GM23248 (cell line): ENCODE results near the gene PPID. TPM values are rescaled to one million over a fixed set of nuclear protein-coding genes. Genes with fewer than 3 reads are reported as not detected.

Experiments used
- DNase-seq: peaks from one replicate; pipeline ENCODE4 v3.0.0-alpha.2; 2015
- H2AFZ ChIP-seq: fragments of 200-600 bp; sonication (generic); 2 replicates; pipeline ENCODE4 v1.6.1; 2016; ENCODE audit warnings: antibody characterized with exemption
- H3F3A ChIP-seq: fragments of 200-600 bp; sonication (generic); 2 replicates; pipeline ENCODE4 v1.6.1; 2016; ENCODE audit warnings: mild to moderate bottlenecking, antibody characterized with exemption, mixed run types; ENCODE audit not compliant: insufficient read depth
- H3K27ac ChIP-seq: fragments of 200-600 bp; sonication (generic); 2 replicates; pipeline ENCODE4 v1.5.1; 2016; ENCODE audit warnings: mild to moderate bottlenecking
- H3K27me3 ChIP-seq: fragments of 200-600 bp; sonication (generic); replicated peaks from 2 replicates; pipeline ENCODE4 v1.6.1; 2016; ENCODE audit warnings: mild to moderate bottlenecking; ENCODE audit not compliant: insufficient read depth
- H3K36me3 ChIP-seq: fragments of 200-600 bp; sonication (generic); 2 replicates; pipeline ENCODE4 v1.6.1; 2016; ENCODE audit warnings: low read depth, mild to moderate bottlenecking
- H3K4me1 ChIP-seq: fragments of 200-600 bp; sonication (generic); 2 replicates; pipeline ENCODE4 v1.6.1; 2016; ENCODE audit warnings: mild to moderate bottlenecking; ENCODE audit not compliant: insufficient read depth
- H3K4me2 ChIP-seq: fragments of 200-600 bp; sonication (generic); one replicate; pipeline ENCODE4 v1.6.1; 2016; ENCODE audit warnings: mild to moderate bottlenecking; ENCODE audit not compliant: unreplicated experiment
- H3K4me3 ChIP-seq: fragments of 200-600 bp; sonication (generic); 2 replicates; pipeline ENCODE4 v1.5.1; 2016; ENCODE audit warnings: mild to moderate bottlenecking
- H3K79me2 ChIP-seq: fragments of 200-600 bp; sonication (generic); 2 replicates; pipeline ENCODE4 v1.6.1; 2016; ENCODE audit warnings: mild to moderate bottlenecking; ENCODE audit not compliant: insufficient read depth
- H3K9ac ChIP-seq: fragments of 200-600 bp; sonication (generic); 2 replicates; pipeline ENCODE4 v1.6.1; 2016; ENCODE audit warnings: mild to moderate bottlenecking
- H3K9me2 ChIP-seq: fragments of 200-600 bp; sonication (generic); 2 replicates; pipeline ENCODE4 v1.6.1; 2016; ENCODE audit warnings: mixed run types, mild to moderate bottlenecking, moderate library complexity; ENCODE audit not compliant: insufficient read depth
- H3K9me3 ChIP-seq: fragments of 200-600 bp; sonication (generic); one replicate; pipeline ENCODE4 v1.6.1; 2017; ENCODE audit warnings: low read depth
- H4K20me1 ChIP-seq: fragments of 200-600 bp; sonication (generic); 2 replicates; pipeline ENCODE4 v1.6.0; 2016; ENCODE audit not compliant: insufficient read depth
- EZH2 ChIP-seq: fragments of 200-600 bp; sonication (generic); IDR thresholded peaks from 2 replicates; pipeline ENCODE4 v1.6.1; 2018; ENCODE audit warnings: antibody characterized with exemption, mild to moderate bottlenecking; ENCODE audit not compliant: insufficient read depth, poor library complexity, severe bottlenecking
- EZH2phosphoT487 ChIP-seq: fragments of 200-600 bp; sonication (generic); IDR thresholded peaks from 2 replicates; pipeline ENCODE4 v1.6.1; 2018; ENCODE audit warnings: antibody characterized with exemption, moderate library complexity, mild to moderate bottlenecking, low read depth; ENCODE audit not compliant: insufficient read depth
- WGBS, 2 experiments: methylation state at CpG; one replicate each; pipeline ENCODE4 v1.1.6; 2015 to 2017; ENCODE audit warnings: low lambda C conversion rate in 2 of 2, low coverage in 1 of 2; ENCODE audit errors: missing lambda C conversion rate in 2 of 2; 5-methylcytosine and 5-hydroxymethylcytosine counted together
- in situ Hi-C: fragments of 300-500 bp; cut with MboI; formaldehyde crosslinking; loops from 2 replicates; pipeline ENCODE4 v1.15.0; 2020
- polyA plus RNA-seq: library from polyadenylated mRNA; unstranded; fragments of >200 nt; fragmentation: Nextera tagmentation; extraction: Ambion mirVana; gene quantifications from 2 replicates; pipeline ENCODE4 v1.2.1, GENCODE V29; 2016
- total RNA-seq: library from RNA; depleted of rRNA; stranded (reverse); fragments of >200 nt; shearing (Covaris generic); gene quantifications from 2 replicates; pipeline ENCODE4 v1.2.3, GENCODE V29; 2014

Gene PPID
- total and polyA plus RNA-seq, 2 experiments from 2014 or later = 29.1 to 37.0 TPM

DNA sequence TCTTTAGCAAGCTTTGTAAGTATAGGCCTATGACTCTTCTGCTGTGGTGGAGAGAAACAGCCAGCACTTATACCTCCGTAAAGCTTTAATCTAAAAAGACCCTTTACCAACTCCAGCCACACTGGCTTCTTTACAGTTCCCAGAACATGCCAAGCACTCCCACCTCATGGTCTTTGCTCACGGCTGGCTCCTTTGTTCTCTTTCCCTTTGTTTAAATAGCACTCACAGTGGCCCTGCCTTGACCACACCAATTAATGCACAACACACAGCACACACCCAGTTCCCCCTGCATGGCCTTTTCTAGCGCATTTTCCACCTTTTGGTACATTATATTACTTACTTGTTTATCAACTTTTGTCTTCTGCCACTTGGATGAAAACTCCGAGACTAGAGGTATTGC is 18.9 kb downstream of the PPID start:
- Histone ChIP-seq H4K20me1 (no peaks in the 10 kb centered on the region), H3K9me2 (no peaks in the 10 kb centered on the region), H3K4me3 (no peak overlapping the region), H3K9me3 (no peaks in the 10 kb centered on the region), H3K9ac (no peak overlapping the region), H3K36me3 (peaks cover 19% of the 10 kb centered on the region; the same call in 1 of the 2 replicates), H2AFZ (no peak overlapping the region), H3K27me3 (no peaks in the 10 kb centered on the region), H3K27ac (no peak overlapping the region), H3K4me1 (no peaks in the 10 kb centered on the region), H3K79me2 (no peaks in the 10 kb centered on the region), H3F3A (peaks cover 3% of the 10 kb centered on the region; the same call in 1 of the 2 replicates), H3K4me2 (no peak overlapping the region)
- no peak for DNase-seq
- in situ Hi-C loops = no loop called here
- TF ChIP-seq EZH2 = no peak
- TF ChIP-seq EZH2phosphoT487 = no peak
- WGBS, 2 experiments = 87 to 91% methylated on average over 4 of the region's 4 CpGs

DNA sequence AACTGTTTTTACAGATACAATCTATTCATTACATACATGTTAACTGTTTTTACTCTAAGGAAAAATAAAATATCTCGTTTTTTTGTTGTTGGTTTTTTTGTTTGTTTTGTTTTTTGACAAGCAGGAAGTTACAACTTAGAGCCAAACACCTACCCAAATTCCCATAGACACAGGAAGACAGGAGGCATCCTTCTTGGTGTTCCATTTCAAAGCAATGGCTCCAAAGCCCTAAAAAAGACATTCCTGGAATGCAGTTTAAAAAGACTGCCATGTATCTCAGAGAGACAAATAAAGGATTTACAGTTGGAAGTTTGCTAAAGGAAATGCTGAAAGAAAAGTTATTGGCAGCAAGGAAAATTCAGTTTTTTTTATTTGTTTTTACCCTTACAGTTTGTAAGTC is 34.4 kb downstream of the PPID start:
- H3F3A ChIP-seq = no peaks in the 10 kb centered on the region
- no peaks in the 10 kb centered on the region for H3K27me3 ChIP-seq
- H2AFZ ChIP-seq = no peak overlapping the region
- H3K9ac ChIP-seq = no peak overlapping the region
- in situ Hi-C loops = no loop called here
- H3K4me3 ChIP-seq = no peak overlapping the region
- no peak overlapping the region for H3K4me2 ChIP-seq
- H3K36me3 ChIP-seq = peaks cover 7% of the 10 kb centered on the region; the same call in 1 of the 2 replicates
- 67 to 83% methylated on average over 1 of the region's 1 CpG for WGBS, 2 experiments
- no peaks in the 10 kb centered on the region for H3K9me2 ChIP-seq
- H3K79me2 ChIP-seq = no peaks in the 10 kb centered on the region
- DNase-seq = no peak
- TF ChIP-seq EZH2phosphoT487 (no peak), EZH2 (no peak)
- no peaks in the 10 kb centered on the region for H3K4me1 ChIP-seq
- no peaks in the 10 kb centered on the region for H4K20me1 ChIP-seq
- H3K9me3 ChIP-seq = no peaks in the 10 kb centered on the region
- H3K27ac ChIP-seq = no peak overlapping the region

DNA sequence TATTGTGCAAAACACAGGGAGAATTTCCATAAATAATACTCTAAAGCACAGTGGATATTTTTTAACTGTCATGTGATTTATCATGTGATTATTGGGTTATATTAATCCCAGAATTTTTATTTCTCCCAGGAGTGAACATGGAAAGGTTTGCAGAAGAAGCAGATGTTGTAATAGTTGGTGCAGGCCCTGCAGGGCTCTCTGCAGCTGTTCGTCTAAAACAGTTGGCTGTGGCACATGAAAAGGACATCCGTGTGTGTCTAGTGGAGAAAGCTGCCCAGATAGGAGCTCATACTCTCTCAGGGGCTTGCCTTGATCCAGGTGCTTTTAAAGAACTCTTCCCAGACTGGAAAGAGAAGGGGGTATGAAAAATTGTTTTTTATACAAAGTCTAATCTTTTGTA is 41.1 kb downstream of the PPID start:
- DNase-seq = no peak
- Histone ChIP-seq H3K9me3 (no peaks in the 10 kb centered on the region), H3K27ac (no peak overlapping the region), H3K9ac (no peak overlapping the region), H3K4me1 (no peaks in the 10 kb centered on the region), H3K4me3 (no peak overlapping the region), H3K4me2 (no peak overlapping the region), H2AFZ (no peak overlapping the region), H3F3A (no peaks in the 10 kb centered on the region), H3K79me2 (peaks cover 15% of the 10 kb centered on the region; the same call in 1 of the 2 replicates), H3K27me3 (no peaks in the 10 kb centered on the region), H4K20me1 (no peaks in the 10 kb centered on the region), H3K9me2 (no peaks in the 10 kb centered on the region), H3K36me3 (no peaks in the 10 kb centered on the region)
- in situ Hi-C loops = no loop called here
- 23 to 24% methylated on average over 2 of the region's 2 CpGs for WGBS, 2 experiments
- no peak for TF ChIP-seq EZH2phosphoT487
- TF ChIP-seq EZH2 = no peak

DNA sequence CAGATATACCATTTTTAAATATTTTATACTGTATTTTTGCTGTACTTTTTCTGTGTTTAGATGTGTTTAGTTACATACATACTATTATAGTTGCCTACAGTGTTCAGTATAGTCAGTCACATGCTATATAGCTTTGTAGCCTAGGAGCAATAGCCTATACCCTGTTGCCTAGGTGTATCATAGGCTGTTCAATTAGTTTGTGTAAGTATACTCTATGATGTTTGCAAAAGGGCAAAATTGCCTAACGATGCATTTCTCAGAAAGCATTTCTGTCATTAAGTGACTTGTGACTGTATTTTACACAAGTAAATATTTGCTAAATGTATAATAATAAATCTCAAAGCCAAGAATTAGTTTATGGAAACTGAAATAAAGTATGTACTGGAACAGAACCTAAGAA is 41.6 kb downstream of the PPID start:
- Histone ChIP-seq H3K36me3 (no peaks in the 10 kb centered on the region), H3K4me3 (no peak overlapping the region), H3K9ac (no peak overlapping the region), H3F3A (no peaks in the 10 kb centered on the region), H3K79me2 (peaks cover 19% of the 10 kb centered on the region), H2AFZ (no peak overlapping the region), H3K9me3 (no peaks in the 10 kb centered on the region), H3K4me2 (no peak overlapping the region), H4K20me1 (no peaks in the 10 kb centered on the region), H3K9me2 (no peaks in the 10 kb centered on the region), H3K27me3 (no peaks in the 10 kb centered on the region), H3K27ac (no peak overlapping the region), H3K4me1 (no peaks in the 10 kb centered on the region)
- TF ChIP-seq EZH2 (no peak), EZH2phosphoT487 (no peak)
- in situ Hi-C loops = no loop called here
- no peak for DNase-seq
- 83 to 86% methylated on average over 1 of the region's 1 CpG for WGBS, 2 experiments

DNA sequence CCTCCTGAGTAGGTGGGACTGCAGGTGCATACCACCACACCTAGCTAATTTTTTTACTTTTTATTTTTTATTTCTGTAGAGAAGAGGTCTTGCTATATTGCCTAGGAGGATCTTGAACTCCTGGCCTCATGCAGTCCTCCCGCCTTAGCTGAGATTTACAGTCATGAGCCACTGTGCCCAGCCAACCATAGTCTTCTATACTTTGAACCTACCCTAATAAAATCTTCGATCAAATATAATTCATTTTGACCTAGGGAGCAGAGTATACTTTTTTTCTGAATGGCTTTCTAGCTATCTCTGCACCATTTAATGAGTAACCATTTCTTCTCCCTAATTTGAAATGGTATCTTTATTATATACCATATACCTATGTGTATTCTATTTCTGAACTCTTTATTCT is 44.4 kb downstream of the PPID start:
- H3K9me2 ChIP-seq = no peaks in the 10 kb centered on the region
- no peaks in the 10 kb centered on the region for H4K20me1 ChIP-seq
- H3K27me3 ChIP-seq = no peaks in the 10 kb centered on the region
- H3K9me3 ChIP-seq = no peaks in the 10 kb centered on the region
- TF ChIP-seq EZH2 (no peak), EZH2phosphoT487 (no peak)
- in situ Hi-C loops = no loop called here
- H2AFZ ChIP-seq = no peak overlapping the region
- H3F3A ChIP-seq = no peaks in the 10 kb centered on the region
- H3K4me1 ChIP-seq = no peaks in the 10 kb centered on the region
- H3K9ac ChIP-seq = no peak overlapping the region
- WGBS, 2 experiments = 93 to 94% methylated on average over 2 of the region's 2 CpGs
- no peak for DNase-seq
- H3K27ac ChIP-seq = no peak overlapping the region
- H3K36me3 ChIP-seq = no peaks in the 10 kb centered on the region
- no peak overlapping the region for H3K4me2 ChIP-seq
- peaks cover 42% of the 10 kb centered on the region for H3K79me2 ChIP-seq
- no peak overlapping the region for H3K4me3 ChIP-seq
